ENCODE results near the gene HPD.

The HPD gene

GRCh38 chr12:121809712-121810116 lies 48.9 kb downstream of the HPD start:
- no peak for DNase-seq

- DNase-seq = no peak
Measured at GRCh38 chr12:121808623-121809022, 50.0 kb downstream of the HPD start.

- DNase-seq = no peak
Measured at GRCh38 chr12:121807642-121808347, 50.9 kb downstream of the HPD start.

GRCh38 chr12:121806546-121807423 lies 51.9 kb downstream of the HPD start:
- DNase-seq = no peak

GRCh38 chr12:121806009-121806545 lies 52.6 kb downstream of the HPD start:
- DNase-seq = no peak

- DNase-seq = peak in 1 of 2 experiments; percentile 21
Measured at GRCh38 chr12:121805171-121806008, 53.3 kb downstream of the HPD start.

GRCh38 chr12:121804417-121805111 lies 54.1 kb downstream of the HPD start:
- DNase-seq = no peak

GRCh38 chr12:121803861-121804416 lies 54.7 kb downstream of the HPD start, which contains the start of gene SETD1B:
TSS of gene SETD1B (plus strand) at chr12:121804009. CDS start at chr12:121804738, 729 bp downstream.
- peak in 1 of 2 experiments; percentile 47 for DNase-seq

- DNase-seq = peak; percentile 85 to 94
Measured at GRCh38 chr12:121802843-121803698, 55.6 kb downstream of the HPD start.

GRCh38 chr12:121802485-121802842 lies 56.2 kb downstream of the HPD start:
- peak in 1 of 2 experiments; percentile 82 for DNase-seq

GRCh38 chr12:121801595-121802484 lies 56.8 kb downstream of the HPD start:
- DNase-seq = peak in 1 of 2 experiments; percentile 57

- peak in 1 of 2 experiments; percentile 43 for DNase-seq
Measured at GRCh38 chr12:121800694-121801594, 57.7 kb downstream of the HPD start.

GRCh38 chr12:121799842-121800693 lies 58.6 kb downstream of the HPD start:
- DNase-seq = peak; percentile 61 to 71

- DNase-seq = peak; percentile 61 to 77
Measured at GRCh38 chr12:121799156-121799841, 59.4 kb downstream of the HPD start.

- DNase-seq = no peak
Measured at GRCh38 chr12:121798787-121799155, 59.9 kb downstream of the HPD start.

GRCh38 chr12:121797937-121798786 lies 60.5 kb downstream of the HPD start:
- no peak for DNase-seq
